ENCODE data around the gene PTPRJ.
A peak's percentile ranks its signal among the peaks of the same experiment; 100 is the strongest.

PTPRJ gene

DNA sequence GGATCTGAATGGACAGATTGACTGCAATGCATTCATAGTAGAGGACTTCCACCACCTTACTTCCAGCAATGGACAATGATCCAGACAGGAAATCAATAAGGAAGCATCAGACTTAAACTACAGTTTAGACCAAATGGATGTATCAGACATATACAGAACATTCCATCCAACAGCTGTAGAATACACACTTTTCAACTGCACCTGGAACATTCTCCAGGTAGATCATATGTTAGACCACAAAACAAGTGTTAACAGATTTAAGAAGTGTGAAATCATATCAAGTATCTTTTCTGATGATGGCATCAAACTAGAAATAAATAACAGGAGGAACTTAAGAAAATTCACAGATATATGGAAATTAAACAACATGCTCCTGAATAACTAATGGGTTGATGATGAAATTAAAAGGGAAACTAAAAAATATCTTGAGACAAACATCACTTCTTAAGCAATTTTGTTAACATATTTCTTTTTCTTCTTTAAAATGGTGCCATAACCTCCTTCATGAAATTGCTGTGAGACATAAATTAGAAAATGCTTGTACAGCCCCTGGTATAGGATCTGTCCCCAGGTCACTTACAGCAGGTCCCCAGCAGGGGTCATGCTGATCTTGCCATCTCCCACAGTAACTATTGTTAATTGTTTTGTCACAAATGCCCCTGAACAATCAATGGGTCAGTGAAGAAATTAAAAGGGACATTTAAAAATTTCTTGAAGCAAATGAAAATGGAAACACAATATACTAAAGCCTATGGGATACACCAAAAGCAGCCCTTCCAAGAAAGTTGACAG, 136.3 kb downstream of the PTPRJ start:
- TF ChIP-seq, protein P1, sequence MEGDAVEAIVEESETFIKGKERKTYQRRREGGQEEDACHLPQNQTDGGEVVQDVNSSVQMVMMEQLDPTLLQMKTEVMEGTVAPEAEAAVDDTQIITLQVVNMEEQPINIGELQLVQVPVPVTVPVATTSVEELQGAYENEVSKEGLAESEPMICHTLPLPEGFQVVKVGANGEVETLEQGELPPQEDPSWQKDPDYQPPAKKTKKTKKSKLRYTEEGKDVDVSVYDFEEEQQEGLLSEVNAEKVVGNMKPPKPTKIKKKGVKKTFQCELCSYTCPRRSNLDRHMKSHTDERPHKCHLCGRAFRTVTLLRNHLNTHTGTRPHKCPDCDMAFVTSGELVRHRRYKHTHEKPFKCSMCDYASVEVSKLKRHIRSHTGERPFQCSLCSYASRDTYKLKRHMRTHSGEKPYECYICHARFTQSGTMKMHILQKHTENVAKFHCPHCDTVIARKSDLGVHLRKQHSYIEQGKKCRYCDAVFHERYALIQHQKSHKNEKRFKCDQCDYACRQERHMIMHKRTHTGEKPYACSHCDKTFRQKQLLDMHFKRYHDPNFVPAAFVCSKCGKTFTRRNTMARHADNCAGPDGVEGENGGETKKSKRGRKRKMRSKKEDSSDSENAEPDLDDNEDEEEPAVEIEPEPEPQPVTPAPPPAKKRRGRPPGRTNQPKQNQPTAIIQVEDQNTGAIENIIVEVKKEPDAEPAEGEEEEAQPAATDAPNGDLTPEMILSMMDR (conservative IDR thresholded peaks at IDR 0.05; ENCODE audit: low read depth, low read length) = peak; percentile 60
- DNase-seq (ENCODE audit: low read depth) = peak; percentile 44
- H3K4me3 ChIP-seq (ENCODE audit: low read depth, low read length) = no peak overlapping the region

- no peak overlapping the region for H3K4me3 ChIP-seq (ENCODE audit: low read depth, low read length)
- TF ChIP-seq, protein P1 (conservative IDR thresholded peaks at IDR 0.05; ENCODE audit: low read depth, low read length) = no peak
- DNase-seq (ENCODE audit: low read depth) = no peak
Measured at GRCh38 chr11:48122246-48122645, 141.9 kb downstream of the PTPRJ start.

DNA sequence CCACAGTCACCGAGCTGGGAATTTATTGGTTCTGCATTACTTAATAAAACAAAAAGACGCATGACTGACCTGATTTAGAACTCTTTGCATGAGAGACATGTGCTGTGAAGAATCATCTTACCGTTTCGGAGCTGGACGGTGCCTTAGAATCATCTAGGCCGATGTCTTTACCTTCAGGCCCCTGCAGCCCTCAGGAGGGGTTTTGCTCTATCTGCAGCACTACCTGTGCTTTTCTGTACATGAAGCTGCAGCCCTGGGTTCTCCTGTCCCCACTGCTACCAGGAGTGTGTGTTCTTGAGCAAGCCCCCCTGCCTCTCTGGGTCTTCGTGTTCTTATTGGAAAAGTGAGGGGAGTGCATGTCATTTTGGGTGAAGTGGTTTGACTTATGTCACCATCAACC, 142.3 kb downstream of the PTPRJ start:
- TF ChIP-seq, protein P1 (conservative IDR thresholded peaks at IDR 0.05; ENCODE audit: low read depth, low read length) = no peak
- no peak for DNase-seq (ENCODE audit: low read depth)

GRCh38 chr11:48123254-48123875, 143.0 kb downstream of the PTPRJ start:
- TF ChIP-seq, protein P1 (conservative IDR thresholded peaks at IDR 0.05; ENCODE audit: low read depth, low read length) = peak; percentile 7
- no peak for DNase-seq (ENCODE audit: low read depth)
- H3K4me3 ChIP-seq (ENCODE audit: low read depth, low read length) = no peak overlapping the region

More for the DNA sequence above, 142.3 kb downstream of the PTPRJ start:
- H3K4me3 ChIP-seq (ENCODE audit: low read depth, low read length) = no peak overlapping the region

DNA sequence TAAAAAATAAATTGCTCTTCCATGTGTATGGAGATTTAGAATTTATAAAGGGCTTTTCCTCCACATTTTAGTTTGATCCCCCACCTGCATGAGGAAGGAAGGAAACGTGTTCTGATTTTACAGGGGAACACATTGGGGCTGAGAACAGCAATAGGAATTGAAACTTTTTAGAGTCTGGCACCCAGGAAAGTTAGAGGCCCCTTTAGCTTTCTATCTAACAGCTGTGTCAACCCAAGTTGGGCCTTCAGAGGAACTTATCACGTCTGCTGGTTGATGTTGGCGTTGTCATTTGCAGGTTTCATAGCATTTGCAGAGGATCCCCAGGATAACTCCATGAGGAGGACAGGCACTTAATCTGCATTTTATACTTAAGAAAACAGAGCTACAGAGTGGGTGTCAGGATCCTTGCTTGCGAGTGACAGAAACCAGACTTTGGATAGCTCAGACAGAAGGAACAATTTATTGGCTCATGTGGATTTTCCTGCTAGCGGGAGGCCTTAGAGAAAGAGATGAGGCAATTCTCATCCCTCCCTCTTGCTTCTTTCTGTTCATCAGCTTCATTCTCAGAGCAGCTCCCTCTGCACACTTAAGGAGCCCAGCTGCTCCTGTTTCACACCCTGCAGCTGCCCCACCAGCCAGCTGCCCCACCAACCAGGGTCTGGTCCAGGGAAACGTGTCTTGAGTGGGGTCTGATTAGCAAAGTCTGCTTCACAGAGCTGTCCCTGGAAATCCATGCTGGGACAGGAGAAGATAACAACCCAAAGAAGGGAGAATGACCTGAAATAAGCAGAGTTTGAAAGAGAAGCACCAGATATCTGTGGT, 143.8 kb downstream of the PTPRJ start:
- no peak overlapping the region for H3K4me3 ChIP-seq (ENCODE audit: low read depth, low read length)
- peak; percentile 27 for DNase-seq (ENCODE audit: low read depth)
- TF ChIP-seq, protein P1 (conservative IDR thresholded peaks at IDR 0.05; ENCODE audit: low read depth, low read length) = no peak

DNA sequence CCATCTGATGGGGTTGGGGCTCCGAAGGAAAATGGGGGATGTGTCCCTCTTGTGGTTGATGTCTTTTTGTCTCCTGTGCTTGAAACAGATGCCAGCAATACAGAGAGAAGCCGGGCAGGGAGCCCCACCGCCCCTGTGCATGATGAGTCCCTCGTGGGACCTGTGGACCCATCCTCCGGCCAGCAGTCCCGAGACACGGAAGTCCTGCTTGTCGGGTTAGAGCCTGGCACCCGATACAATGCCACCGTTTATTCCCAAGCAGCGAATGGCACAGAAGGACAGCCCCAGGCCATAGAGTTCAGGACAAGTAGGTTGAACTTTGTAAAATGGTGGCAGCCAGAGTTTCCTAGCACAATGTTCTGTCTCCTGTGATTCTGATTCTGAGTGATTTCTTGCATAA, 144.5 kb downstream of the PTPRJ start:
- DNase-seq (ENCODE audit: low read depth) = no peak
- no peak overlapping the region for H3K4me3 ChIP-seq (ENCODE audit: low read depth, low read length)
- TF ChIP-seq, protein P1 (conservative IDR thresholded peaks at IDR 0.05; ENCODE audit: low read depth, low read length) = no peak
